A549 (cell line): Measurements from ENCODE around the gene LHFPL2. TPM values are rescaled to one million over a fixed set of nuclear protein-coding genes. Genes with fewer than 3 reads are reported as not detected.

ENCODE experiments used
- ATAC-seq, 2 experiments: fragments of 200-7000 bp in 1 of 2; fragments of >200 bp in 1 of 2; cut with Nextera tagmentation in 1 of 2; cut with Tn5 transposase in 1 of 2; 3 replicates each; pipeline versions ENCODE4 v1.8.0 to v1.9.1; 2018 to 2020; ENCODE audit warnings: mild to moderate bottlenecking in 1 of 2, moderate library complexity in 1 of 2
- CTCF ChIA-PET: fragments of 300-600 bp; sonication (Branson Sonifier 250); formaldehyde crosslinking; extraction: SDS; loops from one replicate; lab custom pipeline; 2021; ENCODE audit warnings: antibody characterized with exemption, inconsistent platforms; lab: Yijun Ruan, JAX
- POLR2A ChIA-PET: fragments of 350-600 bp; formaldehyde crosslinking; extraction: SDS; loops from one replicate; lab custom pipeline; 2021; ENCODE audit warnings: antibody characterized with exemption, inconsistent platforms; lab: Yijun Ruan, JAX
- DNase-seq, 2 experiments: peaks; one replicate each; pipeline versions ENCODE4 v3.0.0 to v3.0.0-alpha.2; 2011 to 2016; ENCODE audit warnings: low read depth in 1 of 2, low spot score in 1 of 2
- FAIRE-seq: peaks from 2 replicates; lab custom pipeline; 2011; peaks lifted over from hg19 to GRCh38; lab: Jason Lieb, UNC
- H3K27ac ChIP-seq, 2 experiments: fragments of >200 bp; sonication (Bioruptor Twin); formaldehyde crosslinking; 3 replicates each; pipeline ENCODE4 v1.5.1; 2016 to 2017
- H3K4me1 ChIP-seq: fragments of >200 bp; sonication (Bioruptor Twin); formaldehyde crosslinking; 3 replicates; pipeline ENCODE4 v1.6.1; 2016
- H3K4me2 ChIP-seq: fragments of >200 bp; sonication (Bioruptor Twin); formaldehyde crosslinking; 3 replicates; pipeline ENCODE4 v1.6.1; 2016
- H3K4me3 ChIP-seq: fragments of >200 bp; sonication (Bioruptor Twin); formaldehyde crosslinking; 3 replicates; pipeline ENCODE4 v1.5.1; 2016
- H3K9me3 ChIP-seq: fragments of >200 bp; sonication (Bioruptor Twin); formaldehyde crosslinking; 3 replicates; pipeline ENCODE4 v1.6.1; 2016
- CBX8 ChIP-seq: fragments of 200-600 bp; sonication (generic); IDR thresholded peaks from 2 replicates; pipeline ENCODE4 v1.6.1; 2016
- ESRRA ChIP-seq: fragments of 150-350 bp; IDR thresholded peaks from 2 replicates; pipeline ENCODE4 v1.6.1; 2014; ENCODE audit warnings: mild to moderate bottlenecking, low read length, borderline replicate concordance
- FOSB ChIP-seq: fragments of 250-450 bp; sonication (Bioruptor Pico); IDR thresholded peaks from 2 replicates; pipeline ENCODE4 v1.5.0; 2020; ENCODE audit warnings: mild to moderate bottlenecking, moderate library complexity
- FOXS1 ChIP-seq: fragments of 250-450 bp; sonication (Bioruptor Pico); IDR thresholded peaks from 2 replicates; pipeline ENCODE4 v1.5.0; 2020; ENCODE audit warnings: mild to moderate bottlenecking, moderate library complexity
- HOXA7 ChIP-seq: fragments of 250-450 bp; sonication (Bioruptor Pico); IDR thresholded peaks from 2 replicates; pipeline ENCODE4 v1.5.0; 2020; ENCODE audit warnings: mild to moderate bottlenecking, moderate library complexity
- HOXB13 ChIP-seq: fragments of 250-450 bp; sonication (Bioruptor Pico); IDR thresholded peaks from 2 replicates; pipeline ENCODE4 v1.5.0; 2020; ENCODE audit warnings: low read depth, mild to moderate bottlenecking, moderate library complexity
- JUN ChIP-seq, 2 experiments: fragments of >200 bp; sonication (Bioruptor Twin); formaldehyde crosslinking; IDR thresholded peaks; 2 replicates in 1 of 2; 3 replicates in 1 of 2; pipeline ENCODE4 v1.6.1; 2016 to 2017
- JUNB ChIP-seq: fragments of >200 bp; sonication (Bioruptor Twin); formaldehyde crosslinking; IDR thresholded peaks from 2 replicates; pipeline ENCODE4 v1.6.1; 2016
- KDM1A ChIP-seq: fragments of 200-600 bp; sonication (generic); IDR thresholded peaks from 2 replicates; pipeline ENCODE4 v1.6.1; 2016; ENCODE audit warnings: low read depth, mild to moderate bottlenecking
- MAFK ChIP-seq: fragments of 450-650 bp; IDR thresholded peaks from 2 replicates; pipeline ENCODE4 v1.6.1; 2014; ENCODE audit not compliant: partially characterized antibody
- MAZ ChIP-seq: fragments of 150-350 bp; IDR thresholded peaks from 2 replicates; pipeline ENCODE4 v1.6.1; 2014; ENCODE audit warnings: antibody characterized with exemption, low read depth, low read length, borderline replicate concordance
- RAD21 ChIP-seq, 2 experiments: fragments of >200 bp in 1 of 2; sonication (Bioruptor Twin) in 1 of 2; formaldehyde crosslinking in 1 of 2; IDR thresholded peaks in 1 of 2; conservative IDR thresholded peaks in 1 of 2; 2 replicates in 1 of 2; 3 replicates in 1 of 2; pipeline ENCODE4 v1.6.1; 2012 to 2018; ENCODE audit warnings: inconsistent platforms in 1 of 2
- RARB ChIP-seq: fragments of 250-450 bp; sonication (Bioruptor Pico); IDR thresholded peaks from 2 replicates; pipeline ENCODE4 v1.8.0; 2021; ENCODE audit warnings: mild to moderate bottlenecking, moderate library complexity
- RNF2 ChIP-seq: fragments of 200-600 bp; sonication (generic); IDR thresholded peaks from 2 replicates; pipeline ENCODE4 v1.6.1; 2016; ENCODE audit warnings: low read depth, mild to moderate bottlenecking, antibody characterized with exemption, moderate library complexity, borderline replicate concordance
- ZFP36 ChIP-seq: fragments of 450-650 bp; IDR thresholded peaks from 2 replicates; pipeline ENCODE4 v1.6.1; 2014; ENCODE audit warnings: borderline replicate concordance; ENCODE audit not compliant: partially characterized antibody
- ZNF302 ChIP-seq: fragments of 250-450 bp; sonication (Bioruptor Pico); IDR thresholded peaks from 2 replicates; pipeline ENCODE4 v1.9.0; 2021; ENCODE audit warnings: inconsistent platforms, mild to moderate bottlenecking, moderate library complexity
- ZSCAN20 ChIP-seq: fragments of 250-450 bp; sonication (Bioruptor Pico); IDR thresholded peaks from 2 replicates; pipeline ENCODE4 v1.8.0; 2022; ENCODE audit warnings: mild to moderate bottlenecking, moderate library complexity
- WGBS: methylation state at CpG from one replicate; pipeline ENCODE4 v1.1.6; 2017; ENCODE audit errors: missing lambda C conversion rate; 5-methylcytosine and 5-hydroxymethylcytosine counted together
- polyA plus RNA-seq, 4 experiments: library from polyadenylated mRNA; depleted of rRNA in 3 of 4; stranded (reverse); fragments of >200 nt; fragmentation: RNase III in 1 of 4; extraction: RNeasy Plus Mini Kit Qiagen cat#74134 plus additional on column Dnase treatment in 1 of 4; gene quantifications; 2 replicates in 3 of 4; 3 replicates in 1 of 4; pipeline ENCODE4 v1.2.3, GENCODE V29; 2011 to 2017
- TF ChIP-seq, protein P1 (sequence below): IDR thresholded peaks from 2 replicates; pipeline ENCODE4 v1.6.1; 2012
- TF ChIP-seq, protein P2 (sequence below): fragments of 150-350 bp; IDR thresholded peaks from 2 replicates; pipeline ENCODE4 v1.6.1; 2014; ENCODE audit warnings: low read depth, mild to moderate bottlenecking, low read length
- TF ChIP-seq, protein P3 (sequence below): IDR thresholded peaks from 2 replicates; pipeline ENCODE4 v1.6.1; 2012; ENCODE audit warnings: low read depth, borderline replicate concordance
- TF ChIP-seq, protein P4 (sequence below): fragments of 200-600 bp; sonication (generic); IDR thresholded peaks from 2 replicates; pipeline ENCODE4 v1.6.1; 2016; ENCODE audit warnings: antibody characterized with exemption, mild to moderate bottlenecking, moderate library complexity
- TF ChIP-seq, protein P5 (sequence below): fragments of >200 bp; sonication (Bioruptor Twin); formaldehyde crosslinking; IDR thresholded peaks from 2 replicates; pipeline ENCODE4 v1.6.1; 2016

The LHFPL2 gene
- polyA plus RNA-seq, 2 of the 4 experiments (the other 2 are of a cell fraction): 24.9 to 41.7 TPM

DNA sequence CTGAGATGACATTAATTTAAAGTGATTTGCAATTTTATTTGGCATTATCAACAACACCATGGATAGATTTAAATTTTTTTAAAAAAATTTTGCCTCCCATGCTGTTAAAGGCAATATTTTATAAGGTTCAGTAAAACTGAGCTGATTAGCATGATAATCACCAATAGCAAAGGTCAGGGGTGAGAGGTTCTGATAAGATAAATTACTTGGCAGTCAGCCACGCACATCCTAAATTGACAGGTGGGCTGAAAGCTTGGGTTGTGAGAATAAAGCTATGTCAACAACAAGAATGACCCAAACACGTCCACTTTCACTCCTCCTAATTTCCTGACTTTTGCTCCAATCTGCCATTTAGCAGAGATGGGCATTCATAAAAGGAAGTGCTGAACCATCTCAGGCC, 127.1 kb downstream of the LHFPL2 start:
- Histone ChIP-seq H3K4me2 (no peak overlapping the region), H3K9me3 (no peaks in the 10 kb centered on the region), H3K4me1 (peaks cover 34% of the 10 kb centered on the region), H3K4me3 (no peak overlapping the region), H3K27ac (no peak overlapping the region)
- FAIRE-seq: no peak
- ChIA-PET CTCF (interaction anchor here (0.9 to 4.1 kb wide), 5 partner anchors 9 to 17 kb away, joined by 3 to 15 read pairs (median 5); no protein-coding TSS in a partner anchor), POLR2A (no interaction called here)
- TF ChIP-seq ZNF302: no peak
- no peak for TF ChIP-seq MAZ
- TF ChIP-seq CBX8: no peak
- TF ChIP-seq ZFP36: no peak
- no peak for TF ChIP-seq FOSB
- TF ChIP-seq RARB (CRISPR knock-in tag): no peak
- TF ChIP-seq KDM1A: no peak
- no peak for TF ChIP-seq ESRRA
- TF ChIP-seq, protein P1, sequence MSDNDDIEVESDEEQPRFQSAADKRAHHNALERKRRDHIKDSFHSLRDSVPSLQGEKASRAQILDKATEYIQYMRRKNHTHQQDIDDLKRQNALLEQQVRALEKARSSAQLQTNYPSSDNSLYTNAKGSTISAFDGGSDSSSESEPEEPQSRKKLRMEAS: no peak
- TF ChIP-seq, protein P2, sequence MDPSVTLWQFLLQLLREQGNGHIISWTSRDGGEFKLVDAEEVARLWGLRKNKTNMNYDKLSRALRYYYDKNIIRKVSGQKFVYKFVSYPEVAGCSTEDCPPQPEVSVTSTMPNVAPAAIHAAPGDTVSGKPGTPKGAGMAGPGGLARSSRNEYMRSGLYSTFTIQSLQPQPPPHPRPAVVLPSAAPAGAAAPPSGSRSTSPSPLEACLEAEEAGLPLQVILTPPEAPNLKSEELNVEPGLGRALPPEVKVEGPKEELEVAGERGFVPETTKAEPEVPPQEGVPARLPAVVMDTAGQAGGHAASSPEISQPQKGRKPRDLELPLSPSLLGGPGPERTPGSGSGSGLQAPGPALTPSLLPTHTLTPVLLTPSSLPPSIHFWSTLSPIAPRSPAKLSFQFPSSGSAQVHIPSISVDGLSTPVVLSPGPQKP: no peak
- WGBS: 82% methylated on average over 2 of the region's 2 CpGs
- no peak for ATAC-seq
- DNase-seq: no peak

DNA sequence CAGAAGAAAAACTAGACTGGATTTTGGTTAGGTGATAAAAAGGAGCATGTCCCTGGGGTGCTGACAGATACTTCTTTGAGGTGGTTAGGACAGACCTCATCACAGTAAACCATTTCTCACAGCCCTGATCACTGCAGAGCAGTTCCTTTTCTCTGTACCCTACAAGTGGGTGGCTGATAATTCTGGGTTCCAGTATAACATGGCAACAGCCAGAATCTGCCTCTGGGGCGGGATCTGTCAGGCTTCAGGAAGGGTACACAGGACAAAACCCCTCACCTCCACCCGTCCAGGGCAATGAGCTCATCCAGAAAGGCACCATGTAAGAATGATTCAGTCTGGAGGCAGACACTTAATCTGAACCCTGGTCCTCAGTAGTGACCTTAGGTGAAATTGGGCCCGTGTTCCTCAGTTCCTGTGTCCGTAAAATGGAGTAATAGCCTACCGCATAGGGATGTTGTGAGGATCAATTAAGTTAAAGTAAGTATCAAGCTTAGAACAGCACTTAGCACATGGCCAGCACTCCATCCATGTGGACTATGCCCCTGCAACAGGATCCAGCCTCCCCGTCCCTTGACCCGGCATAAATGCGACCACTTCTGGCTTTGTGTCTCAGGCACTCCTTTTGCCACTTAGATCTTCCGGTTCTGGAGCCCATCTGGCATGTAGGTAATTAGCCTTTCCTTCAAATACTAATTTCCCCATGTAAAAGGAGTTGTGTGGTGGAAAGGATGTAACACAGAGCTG, 129.2 kb downstream of the LHFPL2 start:
- ATAC-seq (peak; percentile 43 to 58; a peak in 5 of 6 replicates), FAIRE-seq (no peak), DNase-seq (no peak)
- ChIA-PET POLR2A (interaction anchor here (1.3 kb wide), 1 partner anchor 8 kb away, joined by 5 read pairs; no protein-coding TSS in a partner anchor), CTCF (interaction anchor here (1.2 to 3.6 kb wide), 6 partner anchors 12 to 51 kb away, joined by 3 to 11 read pairs (median 4); no protein-coding TSS in a partner anchor)
- TF ChIP-seq RAD21 (conservative IDR thresholded peaks at IDR 0.05 in 1 of 2, IDR thresholded peaks at IDR 0.05 in 1 of 2) (no peak), RARB (CRISPR knock-in tag) (no peak), HOXB13 (CRISPR knock-in tag) (no peak), ZNF302 (no peak), JUNB (no peak), ZSCAN20 (CRISPR knock-in tag) (no peak), CBX8 (no peak), RNF2 (no peak), ESRRA (no peak), JUN (IDR thresholded peaks at IDR 0.05) (no peak), KDM1A (no peak), HOXA7 (CRISPR knock-in tag) (no peak), FOXS1 (no peak), MAFK (no peak)
- TF ChIP-seq, protein P3, sequence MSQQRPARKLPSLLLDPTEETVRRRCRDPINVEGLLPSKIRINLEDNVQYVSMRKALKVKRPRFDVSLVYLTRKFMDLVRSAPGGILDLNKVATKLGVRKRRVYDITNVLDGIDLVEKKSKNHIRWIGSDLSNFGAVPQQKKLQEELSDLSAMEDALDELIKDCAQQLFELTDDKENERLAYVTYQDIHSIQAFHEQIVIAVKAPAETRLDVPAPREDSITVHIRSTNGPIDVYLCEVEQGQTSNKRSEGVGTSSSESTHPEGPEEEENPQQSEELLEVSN: no peak
- TF ChIP-seq, protein P4, sequence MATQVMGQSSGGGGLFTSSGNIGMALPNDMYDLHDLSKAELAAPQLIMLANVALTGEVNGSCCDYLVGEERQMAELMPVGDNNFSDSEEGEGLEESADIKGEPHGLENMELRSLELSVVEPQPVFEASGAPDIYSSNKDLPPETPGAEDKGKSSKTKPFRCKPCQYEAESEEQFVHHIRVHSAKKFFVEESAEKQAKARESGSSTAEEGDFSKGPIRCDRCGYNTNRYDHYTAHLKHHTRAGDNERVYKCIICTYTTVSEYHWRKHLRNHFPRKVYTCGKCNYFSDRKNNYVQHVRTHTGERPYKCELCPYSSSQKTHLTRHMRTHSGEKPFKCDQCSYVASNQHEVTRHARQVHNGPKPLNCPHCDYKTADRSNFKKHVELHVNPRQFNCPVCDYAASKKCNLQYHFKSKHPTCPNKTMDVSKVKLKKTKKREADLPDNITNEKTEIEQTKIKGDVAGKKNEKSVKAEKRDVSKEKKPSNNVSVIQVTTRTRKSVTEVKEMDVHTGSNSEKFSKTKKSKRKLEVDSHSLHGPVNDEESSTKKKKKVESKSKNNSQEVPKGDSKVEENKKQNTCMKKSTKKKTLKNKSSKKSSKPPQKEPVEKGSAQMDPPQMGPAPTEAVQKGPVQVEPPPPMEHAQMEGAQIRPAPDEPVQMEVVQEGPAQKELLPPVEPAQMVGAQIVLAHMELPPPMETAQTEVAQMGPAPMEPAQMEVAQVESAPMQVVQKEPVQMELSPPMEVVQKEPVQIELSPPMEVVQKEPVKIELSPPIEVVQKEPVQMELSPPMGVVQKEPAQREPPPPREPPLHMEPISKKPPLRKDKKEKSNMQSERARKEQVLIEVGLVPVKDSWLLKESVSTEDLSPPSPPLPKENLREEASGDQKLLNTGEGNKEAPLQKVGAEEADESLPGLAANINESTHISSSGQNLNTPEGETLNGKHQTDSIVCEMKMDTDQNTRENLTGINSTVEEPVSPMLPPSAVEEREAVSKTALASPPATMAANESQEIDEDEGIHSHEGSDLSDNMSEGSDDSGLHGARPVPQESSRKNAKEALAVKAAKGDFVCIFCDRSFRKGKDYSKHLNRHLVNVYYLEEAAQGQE: no peak
- TF ChIP-seq, protein P5, sequence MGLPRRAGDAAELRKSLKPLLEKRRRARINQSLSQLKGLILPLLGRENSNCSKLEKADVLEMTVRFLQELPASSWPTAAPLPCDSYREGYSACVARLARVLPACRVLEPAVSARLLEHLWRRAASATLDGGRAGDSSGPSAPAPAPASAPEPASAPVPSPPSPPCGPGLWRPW: no peak
- Histone ChIP-seq H3K9me3 (no peaks in the 10 kb centered on the region), H3K4me1 (peaks cover 32% of the 10 kb centered on the region), H3K4me2 (peak overlapping the region; percentile 73), H3K4me3 (no peak overlapping the region), H3K27ac (peak overlapping the region; percentile 75 to 84)
- 85% methylated on average over 9 of the region's 9 CpGs for WGBS
